Kidney epithelial cell (primary cell): ENCODE measurements around the gene PIEZO2. TPM values are rescaled to one million over a fixed set of nuclear protein-coding genes. Genes with fewer than 3 reads are reported as not detected.

ENCODE experiments used
- DNase-seq: peaks from one replicate; pipeline ENCODE4 v3.0.0-alpha.2; 2010; ENCODE audit warnings: low read depth
- H3K27me3 ChIP-seq: 2 replicates; pipeline ENCODE4 v1.6.0; 2011; ENCODE audit warnings: low read length; ENCODE audit not compliant: control insufficient read depth, insufficient read depth
- H3K36me3 ChIP-seq: 2 replicates; pipeline ENCODE4 v1.5.1; 2011; ENCODE audit warnings: low read length; ENCODE audit not compliant: control insufficient read depth, insufficient read depth
- H3K4me3 ChIP-seq: 2 replicates; pipeline ENCODE4 v1.5.1; 2011; ENCODE audit warnings: low read depth, mild to moderate bottlenecking, control low read depth, low read length
- total RNA-seq: library from RNA; depleted of rRNA; stranded (reverse); fragments of >200 nt; gene quantifications from 2 replicates; pipeline ENCODE4 v1.2.3, GENCODE V29; 2015
- TF ChIP-seq, protein P1 (sequence below): IDR thresholded peaks from 2 replicates; pipeline ENCODE4 v1.5.1; 2011; ENCODE audit warnings: mild to moderate bottlenecking, moderate library complexity, low read length, control low read depth, inconsistent platforms; ENCODE audit not compliant: insufficient read depth, poor library complexity, severe bottlenecking

Gene PIEZO2
- total RNA-seq, 1 donor from 2014 or later: 1.8 TPM

GRCh38 chr18:11078491-11078890 lies 70.9 kb downstream of the PIEZO2 start:
- TF ChIP-seq, protein P1, sequence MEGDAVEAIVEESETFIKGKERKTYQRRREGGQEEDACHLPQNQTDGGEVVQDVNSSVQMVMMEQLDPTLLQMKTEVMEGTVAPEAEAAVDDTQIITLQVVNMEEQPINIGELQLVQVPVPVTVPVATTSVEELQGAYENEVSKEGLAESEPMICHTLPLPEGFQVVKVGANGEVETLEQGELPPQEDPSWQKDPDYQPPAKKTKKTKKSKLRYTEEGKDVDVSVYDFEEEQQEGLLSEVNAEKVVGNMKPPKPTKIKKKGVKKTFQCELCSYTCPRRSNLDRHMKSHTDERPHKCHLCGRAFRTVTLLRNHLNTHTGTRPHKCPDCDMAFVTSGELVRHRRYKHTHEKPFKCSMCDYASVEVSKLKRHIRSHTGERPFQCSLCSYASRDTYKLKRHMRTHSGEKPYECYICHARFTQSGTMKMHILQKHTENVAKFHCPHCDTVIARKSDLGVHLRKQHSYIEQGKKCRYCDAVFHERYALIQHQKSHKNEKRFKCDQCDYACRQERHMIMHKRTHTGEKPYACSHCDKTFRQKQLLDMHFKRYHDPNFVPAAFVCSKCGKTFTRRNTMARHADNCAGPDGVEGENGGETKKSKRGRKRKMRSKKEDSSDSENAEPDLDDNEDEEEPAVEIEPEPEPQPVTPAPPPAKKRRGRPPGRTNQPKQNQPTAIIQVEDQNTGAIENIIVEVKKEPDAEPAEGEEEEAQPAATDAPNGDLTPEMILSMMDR: no peak
- H3K27me3 ChIP-seq: no peaks in the 10 kb centered on the region
- H3K36me3 ChIP-seq: no peaks in the 10 kb centered on the region
- no peak overlapping the region for H3K4me3 ChIP-seq
- no peak for DNase-seq

GRCh38 chr18:11077548-11078187 lies 71.7 kb downstream of the PIEZO2 start:
- H3K4me3 ChIP-seq: no peak overlapping the region
- no peaks in the 10 kb centered on the region for H3K36me3 ChIP-seq
- H3K27me3 ChIP-seq: no peaks in the 10 kb centered on the region
- TF ChIP-seq, protein P1: no peak
- DNase-seq: no peak

DNA sequence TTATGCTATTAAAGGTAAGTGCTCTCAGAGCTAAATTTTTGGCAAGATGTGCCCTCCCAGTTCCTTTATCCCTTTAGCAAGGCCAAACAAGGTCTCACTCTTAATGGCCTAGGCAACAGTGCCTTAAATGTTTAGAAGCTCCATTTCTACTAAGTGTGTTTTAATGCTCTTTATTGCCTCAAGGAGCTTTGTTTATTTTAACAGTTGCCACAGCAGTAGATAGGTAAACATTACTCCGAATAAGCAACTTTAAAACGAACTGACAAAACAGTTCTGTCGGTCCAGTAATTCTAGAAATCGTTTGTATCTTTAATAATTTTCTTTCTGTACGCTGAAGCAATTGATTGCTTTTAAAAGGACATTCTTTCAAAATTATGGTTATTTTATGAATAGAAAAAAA lies 74.5 kb downstream of the PIEZO2 start:
- DNase-seq: no peak
- Histone ChIP-seq H3K4me3 (no peak overlapping the region), H3K36me3 (no peaks in the 10 kb centered on the region), H3K27me3 (no peaks in the 10 kb centered on the region)
- TF ChIP-seq, protein P1: no peak

DNA sequence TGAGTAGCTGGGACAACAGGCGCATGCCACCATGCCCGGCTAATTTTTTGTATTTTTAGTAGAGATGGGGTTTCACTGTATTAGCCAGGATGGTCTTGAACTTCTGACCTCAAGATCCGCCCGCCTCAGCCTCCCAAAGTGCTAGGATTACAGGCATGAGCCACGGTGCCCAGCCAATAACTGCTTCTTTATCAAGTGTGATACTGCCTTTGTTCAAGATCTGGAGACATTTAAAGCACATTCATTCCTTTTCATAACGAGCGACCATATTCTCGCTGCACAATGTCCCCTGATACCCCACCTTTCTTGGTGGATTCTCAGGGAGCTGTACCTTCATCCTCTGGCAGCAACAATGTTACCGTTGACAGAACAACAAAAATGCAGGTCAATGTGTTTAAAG lies 75.4 kb downstream of the PIEZO2 start:
- H3K27me3 ChIP-seq: no peaks in the 10 kb centered on the region
- TF ChIP-seq, protein P1: no peak
- no peaks in the 10 kb centered on the region for H3K36me3 ChIP-seq
- no peak for DNase-seq
- no peak overlapping the region for H3K4me3 ChIP-seq

DNA sequence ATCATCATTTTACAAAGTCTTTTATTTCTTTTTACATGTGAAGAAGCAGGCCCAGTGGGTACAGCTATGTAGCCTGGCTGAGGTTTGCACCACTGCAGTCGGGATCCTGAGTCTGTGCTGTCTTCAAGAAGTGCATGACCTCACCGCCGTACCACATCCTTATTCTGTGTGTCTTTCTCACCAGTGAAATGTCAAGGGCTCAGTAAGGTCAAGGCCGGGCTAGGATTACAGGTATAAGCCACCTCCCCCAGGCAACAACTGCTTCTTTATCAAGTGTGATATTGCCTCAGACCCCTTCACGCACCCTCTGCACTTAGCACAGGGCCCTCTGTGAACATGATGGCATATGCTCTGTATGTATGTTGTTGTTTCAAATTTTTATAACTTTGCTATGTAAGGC lies 76.7 kb downstream of the PIEZO2 start:
- H3K4me3 ChIP-seq: no peak overlapping the region
- no peaks in the 10 kb centered on the region for H3K27me3 ChIP-seq
- TF ChIP-seq, protein P1: no peak

DNA sequence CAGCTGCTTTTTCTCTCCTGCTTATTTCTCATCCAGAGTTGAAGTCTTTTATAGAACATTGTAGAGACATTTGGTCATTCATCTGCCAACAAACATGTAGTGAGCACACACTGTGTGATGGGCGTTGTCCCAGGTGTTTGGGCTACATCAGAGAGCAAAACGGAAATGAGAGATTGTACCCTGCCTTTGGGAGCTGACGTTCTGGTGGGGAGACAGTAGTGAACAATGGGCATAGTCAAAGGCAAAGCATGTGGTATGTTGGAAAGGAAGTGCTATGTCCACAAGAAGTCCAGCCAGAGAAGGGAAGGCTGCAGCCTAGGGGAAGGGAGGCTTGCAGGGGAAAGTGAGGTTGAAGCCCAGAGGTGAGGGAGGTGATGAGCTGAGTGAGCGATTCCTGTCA lies 78.1 kb downstream of the PIEZO2 start:
- no peak for DNase-seq
- H3K36me3 ChIP-seq: no peaks in the 10 kb centered on the region
- TF ChIP-seq, protein P1: no peak
- H3K27me3 ChIP-seq: no peaks in the 10 kb centered on the region
- no peak overlapping the region for H3K4me3 ChIP-seq

More for the DNA sequence above, 76.7 kb downstream of the PIEZO2 start:
- DNase-seq: no peak
- H3K36me3 ChIP-seq: no peaks in the 10 kb centered on the region
